T-helper 17 cell (primary cell): Measurements from ENCODE around the gene ARL15. TPM values are rescaled to one million over a fixed set of nuclear protein-coding genes. Genes with fewer than 3 reads are reported as not detected.

Source experiments
- ATAC-seq: fragments of 150-1000 bp; cut with Tn5 transposase; 2 replicates; pipeline ENCODE4 v1.10.0; 2021; ENCODE audit warnings: mild to moderate bottlenecking, moderate library complexity
- DNase-seq, 3 donors: peaks; one replicate each; pipeline versions ENCODE4 v3.0.0 to v3.0.0-alpha.2; 2020 to 2021
- H3K9me3 ChIP-seq: one replicate; pipeline ENCODE4 v1.7.0; 2013; ENCODE audit warnings: low read length, mild to moderate bottlenecking; ENCODE audit not compliant: control insufficient read depth, poor library complexity, severe bottlenecking
- H3K27ac Mint-ChIP-seq: one replicate; pipeline ENCODE4 v1.8.0; 2022; ENCODE audit warnings: mild to moderate bottlenecking, moderate library complexity, mixed read lengths
- H3K27me3 Mint-ChIP-seq: one replicate; pipeline ENCODE4 v1.8.0; 2022; ENCODE audit warnings: mixed read lengths
- H3K36me3 Mint-ChIP-seq: one replicate; pipeline ENCODE4 v1.8.0; 2022; ENCODE audit warnings: low read depth, mixed read lengths
- H3K4me1 Mint-ChIP-seq: one replicate; pipeline ENCODE4 v1.8.0; 2022; ENCODE audit warnings: mild to moderate bottlenecking, mixed read lengths
- H3K4me3 Mint-ChIP-seq: one replicate; pipeline ENCODE4 v1.8.0; 2022; ENCODE audit warnings: mild to moderate bottlenecking, moderate library complexity, mixed read lengths
- total RNA-seq, 4 donors: library from RNA in 2 of 4; stranded (reverse) in 2 of 4; gene quantifications; one replicate each; pipeline ENCODE4 v1.2.3 and lab custom pipeline; 2022 to 2026

ARL15 gene
- total RNA-seq, 2 donors from 2014 or later, result 17.7 to 24.6 TPM

- Mint-ChIP-seq H3K27ac (no peak overlapping the region), H3K4me1 (peaks cover 18% of the 10 kb centered on the region)
- no peak for ATAC-seq
Measured at GRCh38 chr5:54289769-54290168, 20.6 kb downstream of the ARL15 start.

GRCh38 chr5:54288568-54289217 lies 21.7 kb downstream of the ARL15 start:
- peaks cover 12% of the 10 kb centered on the region for H3K4me1 Mint-ChIP-seq
- no peak for ATAC-seq

More at GRCh38 chr5:54289769-54290168, 20.6 kb downstream of the ARL15 start:
- peaks cover 6% of the 10 kb centered on the region for H3K36me3 Mint-ChIP-seq
- no peak for DNase-seq
- no peak overlapping the region for H3K4me3 Mint-ChIP-seq
- no peaks in the 10 kb centered on the region for H3K9me3 ChIP-seq
- no peaks in the 10 kb centered on the region for H3K27me3 Mint-ChIP-seq

DNA sequence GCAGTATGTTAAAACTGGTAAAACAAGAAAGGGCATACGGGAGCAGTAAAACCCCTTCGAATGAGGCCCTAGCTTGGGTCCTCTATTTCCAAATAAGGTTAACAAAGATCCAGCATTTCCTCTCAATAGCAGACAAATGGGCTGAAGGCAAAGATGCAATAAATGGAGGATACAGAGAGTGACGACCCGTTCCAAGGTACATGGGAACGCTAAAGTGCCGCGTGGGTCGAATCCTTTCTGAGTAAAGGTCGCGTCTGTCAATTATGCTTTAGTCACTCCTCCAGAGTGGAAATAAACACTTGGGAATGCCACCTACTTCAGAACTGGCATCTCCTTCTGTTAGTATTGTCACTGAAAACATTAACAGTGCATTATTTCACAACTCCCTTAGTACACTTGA lies 24.7 kb downstream of the ARL15 start:
- no peaks in the 10 kb centered on the region for H3K27me3 Mint-ChIP-seq
- H3K9me3 ChIP-seq, result no peaks in the 10 kb centered on the region
- H3K4me1 Mint-ChIP-seq, result peaks cover 9% of the 10 kb centered on the region
- DNase-seq, result no peak
- H3K27ac Mint-ChIP-seq, result no peak overlapping the region
- H3K36me3 Mint-ChIP-seq, result peaks cover 6% of the 10 kb centered on the region
- no peak for ATAC-seq
- no peak overlapping the region for H3K4me3 Mint-ChIP-seq

More at GRCh38 chr5:54288568-54289217, 21.7 kb downstream of the ARL15 start:
- Mint-ChIP-seq H3K27me3 (no peaks in the 10 kb centered on the region), H3K36me3 (peaks cover 6% of the 10 kb centered on the region), H3K4me3 (no peak overlapping the region), H3K27ac (no peak overlapping the region)
- no peak for DNase-seq
- no peaks in the 10 kb centered on the region for H3K9me3 ChIP-seq

DNA sequence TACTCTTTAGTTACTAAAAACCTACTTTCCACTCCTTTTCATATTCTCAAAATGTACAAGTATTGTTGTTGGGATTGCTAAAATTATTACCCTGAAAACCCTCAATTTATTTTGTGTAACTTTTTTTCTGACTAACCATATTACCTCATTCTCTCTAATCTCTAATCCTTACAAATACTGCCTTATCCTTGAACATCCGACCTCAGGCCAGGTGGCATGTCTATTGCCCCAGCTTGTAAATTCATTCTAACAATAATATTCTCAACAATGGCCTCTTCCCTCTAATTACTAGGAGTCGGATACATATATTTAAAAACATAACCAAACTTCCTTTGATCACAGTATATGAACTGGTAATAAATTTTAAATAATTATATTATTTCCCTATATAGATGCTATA lies 25.8 kb downstream of the ARL15 start:
- no peaks in the 10 kb centered on the region for H3K27me3 Mint-ChIP-seq
- no peak overlapping the region for H3K4me3 Mint-ChIP-seq
- peaks cover 10% of the 10 kb centered on the region for H3K4me1 Mint-ChIP-seq
- DNase-seq, result no peak
- no peak for ATAC-seq
- no peak overlapping the region for H3K27ac Mint-ChIP-seq
- peaks cover 8% of the 10 kb centered on the region for H3K36me3 Mint-ChIP-seq
- H3K9me3 ChIP-seq, result no peaks in the 10 kb centered on the region

DNA sequence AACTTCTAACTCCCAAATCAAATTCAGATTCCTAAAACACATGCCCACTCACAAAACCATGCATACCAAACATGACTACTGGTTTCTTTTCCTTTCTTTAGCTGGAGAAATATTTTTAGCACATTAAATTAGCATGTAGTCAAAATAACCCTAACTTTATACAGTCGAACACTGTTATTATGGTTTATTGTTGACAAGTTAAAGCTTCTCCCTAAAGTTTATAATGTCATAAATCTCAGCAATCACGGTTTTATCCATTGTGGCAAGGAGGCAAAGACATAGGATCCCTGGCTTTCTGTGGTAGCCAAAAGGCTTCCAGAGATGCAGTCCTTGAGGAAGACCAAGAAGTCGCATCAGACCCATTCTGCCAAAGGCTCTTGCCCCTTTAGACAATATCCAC lies 27.5 kb downstream of the ARL15 start:
- H3K9me3 ChIP-seq, result no peaks in the 10 kb centered on the region
- ATAC-seq (no peak), DNase-seq (no peak)
- Mint-ChIP-seq H3K4me3 (no peak overlapping the region), H3K4me1 (peaks cover 8% of the 10 kb centered on the region), H3K27ac (no peak overlapping the region), H3K36me3 (peaks cover 5% of the 10 kb centered on the region), H3K27me3 (no peaks in the 10 kb centered on the region)

DNA sequence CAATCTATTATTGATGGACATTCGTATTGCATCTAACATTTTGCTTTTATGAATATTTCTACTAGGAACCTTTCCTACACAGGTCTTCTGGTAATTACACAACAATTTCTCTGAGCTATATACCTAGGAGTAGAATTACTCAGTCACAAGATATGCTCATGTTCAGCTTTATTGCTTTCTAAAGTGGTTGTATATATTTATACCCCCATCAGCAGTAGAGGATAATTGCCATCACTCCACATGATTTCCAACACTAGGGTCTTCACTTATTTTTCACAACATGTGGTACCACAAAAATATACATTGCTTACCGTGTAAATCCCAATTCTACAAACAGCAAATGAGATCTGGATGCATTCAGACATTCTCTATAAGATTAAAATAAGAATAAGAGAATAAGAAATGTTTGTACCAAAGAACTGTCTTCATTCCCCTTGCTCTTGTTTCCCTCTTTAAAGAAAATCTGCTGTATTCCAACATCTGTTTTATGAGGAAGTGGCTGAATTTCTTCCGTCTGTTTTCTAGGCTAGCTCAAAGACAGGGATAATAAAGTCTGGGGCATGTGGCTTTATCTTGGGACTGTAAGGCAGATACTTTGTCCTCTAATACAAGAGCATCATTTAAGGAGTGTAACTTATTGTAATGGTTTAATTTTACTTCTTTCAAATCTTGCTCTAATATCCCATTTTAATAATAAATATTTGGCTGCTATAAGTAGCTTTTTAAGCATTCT lies 28.2 kb downstream of the ARL15 start:
- H3K9me3 ChIP-seq, result no peaks in the 10 kb centered on the region
- Mint-ChIP-seq H3K4me3 (no peak overlapping the region), H3K36me3 (peaks cover 3% of the 10 kb centered on the region), H3K4me1 (peaks cover 6% of the 10 kb centered on the region), H3K27ac (no peak overlapping the region), H3K27me3 (no peaks in the 10 kb centered on the region)
- no peak for ATAC-seq
- no peak for DNase-seq

DNA sequence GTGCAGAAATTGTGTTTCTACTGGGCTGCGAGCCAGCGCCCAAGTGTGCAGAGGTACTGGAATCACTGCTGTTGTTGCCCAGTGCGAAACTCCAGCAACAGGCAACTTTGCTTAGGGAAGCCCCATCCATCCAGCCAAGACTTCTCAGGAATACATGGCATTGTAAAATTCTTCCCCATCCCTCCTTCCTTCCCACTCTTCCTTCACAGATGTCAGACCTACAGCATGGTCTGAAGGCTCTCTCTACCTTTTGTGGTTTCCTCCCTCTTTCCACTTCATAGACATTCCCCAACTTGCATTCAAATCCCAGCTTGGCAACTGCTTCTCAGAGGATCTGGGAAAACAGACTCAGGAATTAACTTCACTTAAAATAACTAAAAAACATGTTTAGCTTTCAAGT lies 30.4 kb downstream of the ARL15 start:
- H3K9me3 ChIP-seq, result no peaks in the 10 kb centered on the region
- Mint-ChIP-seq H3K4me3 (no peak overlapping the region), H3K36me3 (peaks cover 2% of the 10 kb centered on the region), H3K27ac (no peak overlapping the region), H3K4me1 (peaks cover 12% of the 10 kb centered on the region), H3K27me3 (no peaks in the 10 kb centered on the region)
- ATAC-seq (no peak), DNase-seq (no peak)

GRCh38 chr5:54278979-54279717 lies 31.2 kb downstream of the ARL15 start:
- H3K4me1 Mint-ChIP-seq, result peaks cover 14% of the 10 kb centered on the region
- no peak overlapping the region for H3K27ac Mint-ChIP-seq
- DNase-seq, result no peak
- no peaks in the 10 kb centered on the region for H3K9me3 ChIP-seq
- no peaks in the 10 kb centered on the region for H3K27me3 Mint-ChIP-seq
- ATAC-seq, result no peak
- H3K4me3 Mint-ChIP-seq, result no peak overlapping the region
- peaks cover 2% of the 10 kb centered on the region for H3K36me3 Mint-ChIP-seq

- no peaks in the 10 kb centered on the region for H3K27me3 Mint-ChIP-seq
- peaks cover 20% of the 10 kb centered on the region for H3K4me1 Mint-ChIP-seq
- no peak overlapping the region for H3K27ac Mint-ChIP-seq
- no peaks in the 10 kb centered on the region for H3K9me3 ChIP-seq
- ATAC-seq, result no peak
- DNase-seq, result no peak
- peaks cover 2% of the 10 kb centered on the region for H3K36me3 Mint-ChIP-seq
- H3K4me3 Mint-ChIP-seq, result no peak overlapping the region
Measured at GRCh38 chr5:54278036-54278830, 32.1 kb downstream of the ARL15 start.

DNA sequence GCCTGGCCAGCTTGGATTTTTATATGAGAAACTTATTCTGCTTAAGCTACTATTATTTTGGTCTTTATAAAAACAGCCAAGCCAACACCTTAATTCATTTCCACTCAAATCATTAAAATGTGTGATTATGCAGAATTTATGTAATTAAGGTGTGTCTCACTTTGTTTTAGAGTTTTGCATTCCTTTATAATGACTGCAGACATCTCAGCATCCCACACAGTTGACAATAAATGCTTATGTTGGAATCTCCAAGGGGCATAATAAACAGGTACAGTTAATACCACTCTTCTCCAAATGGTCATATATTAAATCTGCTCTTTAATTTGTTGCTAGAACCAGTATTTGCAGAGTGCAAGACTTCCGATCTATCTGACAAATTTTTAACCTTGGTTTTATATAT lies 34.3 kb downstream of the ARL15 start:
- Mint-ChIP-seq H3K36me3 (peaks cover 2% of the 10 kb centered on the region), H3K27ac (no peak overlapping the region), H3K4me1 (peaks cover 20% of the 10 kb centered on the region), H3K27me3 (no peaks in the 10 kb centered on the region), H3K4me3 (no peak overlapping the region)
- ATAC-seq, result no peak
- no peak for DNase-seq
- no peaks in the 10 kb centered on the region for H3K9me3 ChIP-seq

DNA sequence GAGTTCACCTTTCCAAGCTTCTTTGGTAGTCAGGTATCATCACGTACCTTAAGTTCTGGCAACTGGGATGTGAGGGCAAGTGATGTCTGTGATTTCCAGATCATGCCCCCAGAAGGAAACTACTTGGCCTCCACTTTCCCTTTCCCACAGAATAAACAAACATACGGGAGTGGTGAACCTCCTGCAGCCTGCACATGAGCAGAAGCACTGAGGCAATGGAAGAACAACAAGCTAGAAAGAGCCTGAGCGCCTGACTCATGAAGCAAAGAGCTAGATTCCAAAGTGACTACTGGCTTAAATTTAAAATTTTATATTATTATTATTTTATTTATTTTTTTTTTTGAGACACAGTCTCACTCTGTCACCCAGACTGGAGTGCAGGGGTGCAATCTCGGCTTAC lies 35.0 kb downstream of the ARL15 start:
- no peak overlapping the region for H3K27ac Mint-ChIP-seq

DNA sequence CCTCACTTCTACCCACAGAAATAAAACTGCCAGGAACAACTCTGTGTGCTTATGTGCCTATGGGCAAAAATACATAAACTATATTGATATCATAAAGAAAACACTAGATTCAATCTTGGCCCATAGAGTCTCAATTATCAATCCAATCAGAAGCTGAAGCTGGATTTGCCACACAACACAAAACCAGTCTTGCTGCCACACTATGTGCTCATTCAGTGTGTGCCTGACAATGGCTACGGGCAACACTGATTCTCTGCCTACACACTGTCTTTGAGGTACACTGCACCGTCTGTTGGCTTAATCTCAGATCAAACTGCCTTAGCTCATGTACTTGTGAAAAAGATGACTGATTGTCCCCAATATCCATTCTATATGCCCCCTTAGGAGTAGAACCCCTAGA lies 35.4 kb downstream of the ARL15 start:
- no peak overlapping the region for H3K27ac Mint-ChIP-seq
- ATAC-seq, result no peak
- H3K4me3 Mint-ChIP-seq, result no peak overlapping the region
- no peaks in the 10 kb centered on the region for H3K27me3 Mint-ChIP-seq
- H3K9me3 ChIP-seq, result no peaks in the 10 kb centered on the region
- DNase-seq, result no peak
- H3K36me3 Mint-ChIP-seq, result peaks cover under 1% of the 10 kb centered on the region
- peaks cover 20% of the 10 kb centered on the region for H3K4me1 Mint-ChIP-seq

More for the DNA sequence above, 35.0 kb downstream of the ARL15 start:
- Mint-ChIP-seq H3K36me3 (peaks cover 2% of the 10 kb centered on the region), H3K27me3 (no peaks in the 10 kb centered on the region), H3K4me3 (no peak overlapping the region), H3K4me1 (peaks cover 23% of the 10 kb centered on the region)
- DNase-seq (no peak), ATAC-seq (no peak)
- no peaks in the 10 kb centered on the region for H3K9me3 ChIP-seq

DNA sequence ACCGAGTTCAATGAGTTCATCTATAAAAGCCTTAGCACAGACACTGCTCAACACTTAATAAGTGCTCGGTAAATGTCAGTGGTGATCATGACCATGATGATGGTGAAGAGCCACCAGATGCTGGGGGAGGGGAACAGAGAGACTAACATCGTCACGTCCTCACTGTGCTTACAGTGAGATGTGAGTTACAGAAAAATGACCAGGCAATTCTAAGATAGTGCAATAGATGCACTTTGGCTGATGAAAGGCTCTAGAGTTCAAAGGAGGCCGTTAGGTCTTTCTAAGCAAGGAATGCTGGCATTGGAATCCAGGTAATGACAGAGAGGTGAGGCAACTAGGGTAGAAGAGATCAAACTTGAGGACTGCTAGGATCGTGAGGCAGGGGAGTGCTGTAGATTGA lies 36.7 kb downstream of the ARL15 start:
- Mint-ChIP-seq H3K27ac (peak overlapping the region; percentile 34), H3K36me3 (no peaks in the 10 kb centered on the region), H3K27me3 (no peaks in the 10 kb centered on the region), H3K4me3 (no peak overlapping the region), H3K4me1 (peaks cover 19% of the 10 kb centered on the region)
- ATAC-seq (no peak), DNase-seq (no peak)
- H3K9me3 ChIP-seq, result no peaks in the 10 kb centered on the region
